ENCODE data around the gene RNASEH2B. TPM values are rescaled to one million over a fixed set of nuclear protein-coding genes. Genes with fewer than 3 reads are reported as not detected.

RNASEH2B gene
- total RNA-seq, 1 donor from 2014 or later: 60.5 TPM

DNA sequence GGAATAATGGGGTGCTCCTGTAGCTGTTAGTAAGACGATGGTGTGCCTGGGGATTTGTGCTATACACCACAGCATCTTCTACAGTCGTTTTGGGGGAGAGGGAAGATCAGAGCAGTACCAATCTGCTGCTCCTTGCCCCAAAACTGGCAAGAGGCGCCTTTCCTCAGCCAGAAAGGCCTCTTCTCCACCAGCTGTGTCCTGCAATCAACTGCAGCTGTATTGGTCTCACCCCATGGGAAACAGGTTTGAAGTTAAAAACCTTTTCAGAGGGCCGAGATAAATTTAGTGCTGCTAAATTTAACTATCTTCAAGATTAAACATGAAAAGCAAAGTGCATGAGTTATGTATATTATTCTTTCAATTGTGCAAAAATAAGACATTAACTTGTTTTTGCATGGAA is 1.2 kb upstream of the RNASEH2B start:
- DNase-seq (ENCODE audit: low spot score in 2 of 2): no peak
- H3K27me3 ChIP-seq: no peaks in the 10 kb centered on the region
- TF ChIP-seq, protein P1, sequence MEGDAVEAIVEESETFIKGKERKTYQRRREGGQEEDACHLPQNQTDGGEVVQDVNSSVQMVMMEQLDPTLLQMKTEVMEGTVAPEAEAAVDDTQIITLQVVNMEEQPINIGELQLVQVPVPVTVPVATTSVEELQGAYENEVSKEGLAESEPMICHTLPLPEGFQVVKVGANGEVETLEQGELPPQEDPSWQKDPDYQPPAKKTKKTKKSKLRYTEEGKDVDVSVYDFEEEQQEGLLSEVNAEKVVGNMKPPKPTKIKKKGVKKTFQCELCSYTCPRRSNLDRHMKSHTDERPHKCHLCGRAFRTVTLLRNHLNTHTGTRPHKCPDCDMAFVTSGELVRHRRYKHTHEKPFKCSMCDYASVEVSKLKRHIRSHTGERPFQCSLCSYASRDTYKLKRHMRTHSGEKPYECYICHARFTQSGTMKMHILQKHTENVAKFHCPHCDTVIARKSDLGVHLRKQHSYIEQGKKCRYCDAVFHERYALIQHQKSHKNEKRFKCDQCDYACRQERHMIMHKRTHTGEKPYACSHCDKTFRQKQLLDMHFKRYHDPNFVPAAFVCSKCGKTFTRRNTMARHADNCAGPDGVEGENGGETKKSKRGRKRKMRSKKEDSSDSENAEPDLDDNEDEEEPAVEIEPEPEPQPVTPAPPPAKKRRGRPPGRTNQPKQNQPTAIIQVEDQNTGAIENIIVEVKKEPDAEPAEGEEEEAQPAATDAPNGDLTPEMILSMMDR (IDR thresholded peaks at IDR 0.05): no peak
- H3K9me3 ChIP-seq: no peaks in the 10 kb centered on the region
- no peak overlapping the region for H3K27ac ChIP-seq
- intact Hi-C loops (cut with DNase I): no loop called here
- H3K4me3 ChIP-seq: no peak overlapping the region
- H3K4me1 ChIP-seq: peaks cover 7 to 20% of the 10 kb centered on the region in 2 donors
- no peaks in the 10 kb centered on the region for H3K36me3 ChIP-seq

DNA sequence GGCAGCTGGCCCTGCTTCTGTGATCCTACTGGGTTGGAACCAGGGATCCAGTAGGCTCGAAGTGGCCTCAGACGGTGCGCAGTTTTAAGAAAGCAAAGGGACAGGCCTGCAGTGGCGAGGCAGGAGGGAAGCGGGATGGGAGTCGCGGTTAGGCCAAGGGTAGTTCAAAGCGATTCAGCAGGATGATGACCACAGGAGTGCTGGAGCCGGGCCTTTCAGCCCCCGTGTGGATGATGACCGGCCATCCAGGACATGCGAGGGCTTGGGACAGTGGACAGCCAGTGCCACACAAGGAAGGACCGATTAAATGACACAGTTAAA is 854 bp downstream of the RNASEH2B start:
- Histone ChIP-seq H3K9me3 (no peaks in the 10 kb centered on the region), H3K4me3 (peak overlapping the region; percentile 75 to 90), H3K36me3 (no peaks in the 10 kb centered on the region), H3K4me1 (peaks cover 12 to 20% of the 10 kb centered on the region in 2 donors), H3K27me3 (no peaks in the 10 kb centered on the region), H3K27ac (peak overlapping the region; percentile 80 to 92)
- DNase-seq (ENCODE audit: low spot score in 2 of 2): no peak
- intact Hi-C loops (cut with DNase I): loop anchor here (1.0 to 10.0 kb wide), 7 partner anchors 383 to 1544 kb away; partner anchors contain the start of genes CKAP2, KPNA3, SPRYD7 and VPS36
- TF ChIP-seq, protein P1 (IDR thresholded peaks at IDR 0.05): no peak

DNA sequence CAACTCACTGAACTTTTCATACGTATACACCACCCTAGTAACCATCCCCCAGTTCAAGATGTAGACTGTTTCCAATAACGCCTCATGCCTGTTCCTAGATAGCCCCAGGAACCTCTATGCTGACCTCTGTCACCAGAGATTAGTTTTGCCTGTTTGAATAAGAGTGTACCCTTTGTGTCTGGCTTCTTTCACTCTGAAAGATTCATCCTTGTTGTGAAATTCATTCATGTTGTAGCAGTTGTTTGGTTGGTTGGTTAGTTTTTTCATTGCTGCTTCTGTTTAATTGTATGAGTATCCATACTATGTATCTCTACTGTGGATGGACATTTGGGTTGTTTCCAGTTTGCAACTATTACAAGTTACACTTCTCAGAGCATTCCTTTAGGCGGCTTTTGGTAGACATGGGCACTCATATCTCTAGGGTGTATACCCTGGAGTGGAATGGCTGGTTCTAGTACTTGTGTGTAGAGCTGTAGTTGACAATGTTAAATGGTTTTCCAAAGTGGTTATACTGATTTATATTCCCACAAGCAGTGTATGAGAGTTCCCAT is 1.6 kb downstream of the RNASEH2B start:
- peak overlapping the region; percentile 80 to 92 for H3K27ac ChIP-seq
- TF ChIP-seq, protein P1 (IDR thresholded peaks at IDR 0.05): no peak
- peaks cover 12 to 20% of the 10 kb centered on the region in 2 donors for H3K4me1 ChIP-seq

DNA sequence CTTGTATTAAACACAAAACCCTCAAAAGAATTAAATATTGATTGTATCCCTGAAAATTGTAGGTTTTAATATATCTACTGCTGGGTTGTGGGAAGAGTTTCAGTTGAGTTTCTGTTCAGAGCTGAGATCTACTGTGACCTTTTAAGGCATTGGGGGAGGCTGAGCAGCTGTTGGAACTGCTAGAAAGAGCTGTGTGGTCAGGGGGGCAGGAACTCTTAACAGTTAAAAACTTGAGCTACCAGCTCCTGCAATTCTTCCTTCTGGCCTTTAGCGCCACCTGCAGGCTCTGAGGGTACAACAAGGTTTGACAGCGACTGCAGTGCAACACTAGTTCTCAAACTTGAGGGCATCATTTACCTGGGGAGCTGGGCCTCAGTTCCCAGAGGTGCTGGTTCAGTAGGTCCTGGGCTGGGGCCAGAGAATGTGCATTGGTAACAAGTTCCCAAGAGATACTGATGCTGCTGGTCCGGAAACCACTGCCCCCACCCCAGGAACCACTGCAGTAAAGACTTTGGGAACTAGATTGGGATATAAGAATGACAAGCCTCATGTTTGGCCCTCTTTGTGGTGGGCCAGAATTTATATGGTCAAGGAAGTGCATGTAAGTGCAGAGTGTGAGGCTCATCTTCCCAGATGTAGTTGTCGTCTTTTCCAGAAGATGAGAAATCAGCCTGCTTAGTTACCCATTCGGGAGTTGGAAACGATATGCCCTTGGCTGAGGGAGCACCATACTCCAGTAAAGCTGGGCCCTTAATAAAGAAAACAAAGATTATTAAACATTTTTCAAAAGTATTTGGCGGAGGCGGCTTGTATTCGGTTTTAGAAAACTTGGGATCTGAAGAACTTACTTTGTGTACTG is 2.6 kb downstream of the RNASEH2B start:
- no peaks in the 10 kb centered on the region for H3K36me3 ChIP-seq
- H3K4me1 ChIP-seq: peaks cover 16 to 20% of the 10 kb centered on the region in 2 donors
- TF ChIP-seq, protein P1 (IDR thresholded peaks at IDR 0.05): peak; percentile 69 to 87 (median 76)
- no peaks in the 10 kb centered on the region for H3K9me3 ChIP-seq
- H3K4me3 ChIP-seq: peak overlapping the region in 1 of 2 donors; percentile 90
- intact Hi-C loops (cut with DNase I): loop anchor here (2.0 to 10.0 kb wide), 7 partner anchors 385 to 1543 kb away; partner anchors contain the start of genes CKAP2, KPNA3, SPRYD7 and VPS36
- no peaks in the 10 kb centered on the region for H3K27me3 ChIP-seq
- peak overlapping the region in 1 of 2 donors; percentile 14 for H3K27ac ChIP-seq
- DNase-seq (ENCODE audit: low spot score in 2 of 2): peak; percentile 65 to 92

More for the DNA sequence above, 1.6 kb downstream of the RNASEH2B start:
- Histone ChIP-seq H3K36me3 (no peaks in the 10 kb centered on the region), H3K27me3 (no peaks in the 10 kb centered on the region), H3K4me3 (peak overlapping the region; percentile 75 to 90), H3K9me3 (no peaks in the 10 kb centered on the region)
- intact Hi-C loops (cut with DNase I): loop anchor here (2.0 to 10.0 kb wide), 6 partner anchors 384 to 1544 kb away; partner anchors contain the start of genes CKAP2, KPNA3, SPRYD7 and VPS36
- DNase-seq (ENCODE audit: low spot score in 2 of 2): no peak

DNA sequence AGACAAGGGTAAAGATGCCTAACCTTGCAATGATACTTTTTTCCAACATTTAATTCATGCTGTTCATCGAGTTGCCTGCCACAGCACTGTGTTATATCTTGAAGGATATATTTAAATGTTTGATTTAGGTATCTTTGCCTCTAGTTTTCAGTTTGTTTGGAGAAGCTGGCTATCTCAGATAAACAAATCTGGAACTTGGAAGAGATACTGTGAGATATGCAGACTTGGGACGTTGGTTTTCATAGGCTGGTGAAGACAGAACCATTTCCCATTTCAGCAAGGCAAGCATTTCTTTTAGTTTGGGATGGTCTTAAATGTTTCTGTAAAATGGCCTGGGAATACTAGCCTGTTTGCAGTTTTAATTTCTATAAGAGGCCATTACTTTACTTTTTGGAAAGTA is 3.3 kb downstream of the RNASEH2B start:
- no peak for DNase-seq (ENCODE audit: low spot score in 2 of 2)
- no peaks in the 10 kb centered on the region for H3K27me3 ChIP-seq
- TF ChIP-seq, protein P1 (IDR thresholded peaks at IDR 0.05): no peak
- H3K4me1 ChIP-seq: peaks cover 16 to 20% of the 10 kb centered on the region in 2 donors
- intact Hi-C loops (cut with DNase I): loop anchor here (2.0 to 10.0 kb wide), 5 partner anchors 386 to 1542 kb away; partner anchors contain the start of genes CKAP2, SPRYD7 and VPS36
- H3K4me3 ChIP-seq: no peak overlapping the region
- no peaks in the 10 kb centered on the region for H3K9me3 ChIP-seq
- H3K27ac ChIP-seq: peak overlapping the region in 1 of 2 donors; percentile 14
- no peaks in the 10 kb centered on the region for H3K36me3 ChIP-seq
